ENCODE data around the gene CNBP. TPM values are rescaled to one million over a fixed set of nuclear protein-coding genes. Genes with fewer than 3 reads are reported as not detected.

The CNBP gene
- total and polyA plus RNA-seq, 2 experiments from 2014 or later, result 240 to 373 TPM

DNA sequence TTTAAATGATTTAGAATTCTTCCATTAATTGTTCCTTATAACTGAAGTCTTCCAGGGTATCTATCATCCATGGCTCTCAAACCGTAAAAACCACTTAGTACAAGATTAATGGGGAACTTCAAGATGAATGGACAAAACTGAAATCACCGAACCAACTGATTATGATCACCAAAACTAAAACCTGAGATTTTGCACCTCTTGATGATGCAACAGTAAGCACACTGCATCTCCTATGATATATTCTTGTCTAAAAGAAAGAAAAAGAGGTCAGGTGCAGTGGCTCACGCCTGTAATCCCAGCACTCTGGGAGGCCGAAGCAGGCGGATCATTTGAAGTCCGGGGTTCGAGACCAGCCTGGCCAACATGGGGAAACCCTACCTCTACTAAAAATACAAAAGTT, 19.2 kb downstream of the CNBP start:
- no peaks in the 10 kb centered on the region for H3K9me3 ChIP-seq (ENCODE audit: low read depth)
- H3K9ac ChIP-seq, result no peak overlapping the region
- H3K27me3 ChIP-seq (replicated peaks; ENCODE audit: insufficient read depth), result no peaks in the 10 kb centered on the region
- H3K79me2 ChIP-seq (ENCODE audit: insufficient read depth), result peaks cover 58% of the 10 kb centered on the region
- 74 to 77% methylated on average over 7 of the region's 7 CpGs for WGBS, 2 experiments (ENCODE audit: low coverage in 1 of 2, low lambda C conversion rate in 2 of 2, missing lambda C conversion rate in 2 of 2)
- peaks cover 30% of the 10 kb centered on the region for H3K36me3 ChIP-seq (ENCODE audit: low read depth)
- peaks cover 64% of the 10 kb centered on the region for H3F3A ChIP-seq (ENCODE audit: insufficient read depth)
- no peak overlapping the region for H3K4me3 ChIP-seq
- H3K27ac ChIP-seq, result no peak overlapping the region
- H2AFZ ChIP-seq, result no peak overlapping the region
- H3K4me2 ChIP-seq (ENCODE audit: unreplicated experiment), result no peak overlapping the region
- no peak for DNase-seq
- TF ChIP-seq EZH2phosphoT487 (IDR thresholded peaks at IDR 0.05; ENCODE audit: insufficient read depth, low read depth) (no peak), EZH2 (IDR thresholded peaks at IDR 0.05; ENCODE audit: insufficient read depth, poor library complexity, severe bottlenecking) (no peak)
- H3K4me1 ChIP-seq (ENCODE audit: insufficient read depth), result peaks cover 12% of the 10 kb centered on the region
- H4K20me1 ChIP-seq (ENCODE audit: insufficient read depth), result no peaks in the 10 kb centered on the region
- H3K9me2 ChIP-seq (ENCODE audit: insufficient read depth), result no peaks in the 10 kb centered on the region
- in situ Hi-C loops (cut with MboI), result no loop called here

DNA sequence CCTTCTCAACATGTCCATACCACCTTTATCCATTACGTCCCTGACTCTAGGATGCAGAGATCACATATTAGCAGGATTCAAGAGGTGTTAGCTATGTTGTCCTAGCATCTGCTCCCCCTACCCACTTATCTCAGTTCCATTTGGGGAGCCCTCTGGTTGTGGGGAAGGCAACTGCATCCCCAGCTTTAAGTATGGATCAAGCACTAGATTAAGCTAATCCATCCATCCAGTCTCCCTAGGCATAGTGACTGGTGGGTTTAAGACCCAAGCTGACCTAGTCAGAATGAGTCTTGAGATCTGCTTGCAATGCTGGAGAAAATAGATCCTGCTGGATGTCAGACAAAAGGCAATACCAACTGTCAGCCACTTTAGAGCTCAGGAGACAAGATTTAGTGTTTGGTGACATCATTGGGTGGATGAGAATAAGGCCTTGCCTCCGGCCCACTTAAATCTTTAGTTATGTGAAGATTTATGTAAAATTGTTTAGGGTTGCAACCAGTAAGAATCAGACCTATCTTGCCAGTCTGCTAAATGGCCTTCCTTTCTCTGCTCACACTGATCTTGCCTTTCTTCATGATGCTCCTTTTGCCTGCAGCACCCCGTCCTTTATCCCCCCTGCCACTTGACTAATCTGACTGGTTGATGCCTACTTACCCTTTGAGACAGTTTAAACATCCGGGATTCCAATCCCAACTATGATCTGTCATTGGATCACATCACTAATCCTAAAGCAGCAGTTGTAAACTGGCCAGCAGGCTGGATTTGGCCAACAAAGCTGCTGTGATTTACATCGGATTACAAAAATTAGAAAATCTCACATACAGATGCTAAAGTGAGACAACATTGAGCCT, 20.7 kb downstream of the CNBP start:
- H3K4me1 ChIP-seq (ENCODE audit: insufficient read depth), result peaks cover 18% of the 10 kb centered on the region
- peaks cover 61% of the 10 kb centered on the region for H3K79me2 ChIP-seq (ENCODE audit: insufficient read depth)
- H3K27me3 ChIP-seq (replicated peaks; ENCODE audit: insufficient read depth), result no peaks in the 10 kb centered on the region
- 57 to 62% methylated on average over 5 of the region's 5 CpGs for WGBS, 2 experiments (ENCODE audit: low coverage in 1 of 2, low lambda C conversion rate in 2 of 2, missing lambda C conversion rate in 2 of 2)
- H3K9me3 ChIP-seq (ENCODE audit: low read depth), result no peaks in the 10 kb centered on the region
- peaks cover 22% of the 10 kb centered on the region for H3K36me3 ChIP-seq (ENCODE audit: low read depth)
- TF ChIP-seq EZH2phosphoT487 (IDR thresholded peaks at IDR 0.05; ENCODE audit: insufficient read depth, low read depth) (no peak), EZH2 (IDR thresholded peaks at IDR 0.05; ENCODE audit: insufficient read depth, poor library complexity, severe bottlenecking) (no peak)
- no peaks in the 10 kb centered on the region for H4K20me1 ChIP-seq (ENCODE audit: insufficient read depth)
- H3F3A ChIP-seq (ENCODE audit: insufficient read depth), result peaks cover 60% of the 10 kb centered on the region
- H2AFZ ChIP-seq, result no peak overlapping the region
- in situ Hi-C loops (cut with MboI), result no loop called here
- H3K4me3 ChIP-seq, result peak overlapping the region; percentile 98
- peak; percentile 22 for DNase-seq
- H3K27ac ChIP-seq, result peak overlapping the region; percentile 96; the same call in 1 of the 2 replicates
- H3K9me2 ChIP-seq (ENCODE audit: insufficient read depth), result no peaks in the 10 kb centered on the region
- H3K9ac ChIP-seq, result peak overlapping the region; percentile 92
- no peak overlapping the region for H3K4me2 ChIP-seq (ENCODE audit: unreplicated experiment)

- in situ Hi-C loops (cut with MboI), result no loop called here
These were observed 21.8 kb downstream of the CNBP start for GRCh38 chr3:129161860-129162271.

GRCh38 chr3:129160891-129161859, 22.5 kb downstream of the CNBP start, which contains the start of gene ISY1:
ISY1 (minus strand) TSS chr3:129161063; CDS start chr3:129160975, 88 bp downstream.
- Histone ChIP-seq H3K9me2 (ENCODE audit: insufficient read depth) (no peaks in the 10 kb centered on the region), H2AFZ (peak within 1 kb of the TSS; percentile 92), H3K9me3 (ENCODE audit: low read depth) (no peaks in the 10 kb centered on the region), H3K4me1 (ENCODE audit: insufficient read depth) (peaks cover 18% of the 10 kb centered on the region), H3K27me3 (replicated peaks; ENCODE audit: insufficient read depth) (no peaks in the 10 kb centered on the region), H3K9ac (peak within 1 kb of the TSS; percentile 92), H4K20me1 (ENCODE audit: insufficient read depth) (no peaks in the 10 kb centered on the region), H3K27ac (peak within 1 kb of the TSS; percentile 96), H3K36me3 (ENCODE audit: low read depth) (peaks cover 16% of the 10 kb centered on the region), H3K79me2 (ENCODE audit: insufficient read depth) (peaks cover 47% of the 10 kb centered on the region), H3F3A (ENCODE audit: insufficient read depth) (peaks cover 42% of the 10 kb centered on the region), H3K4me2 (ENCODE audit: unreplicated experiment) (peak within 1 kb of the TSS; percentile 100), H3K4me3 (peak within 1 kb of the TSS; percentile 98)
- in situ Hi-C loops (cut with MboI), result no loop called here
- WGBS, 2 experiments (ENCODE audit: low coverage in 1 of 2, low lambda C conversion rate in 2 of 2, missing lambda C conversion rate in 2 of 2), result 1 to 2% methylated on average over 66 to 67 of the region's 67 CpGs
- no peak for TF ChIP-seq EZH2 (IDR thresholded peaks at IDR 0.05; ENCODE audit: insufficient read depth, poor library complexity, severe bottlenecking)
- no peak for TF ChIP-seq EZH2phosphoT487 (IDR thresholded peaks at IDR 0.05; ENCODE audit: insufficient read depth, low read depth)
- peak; percentile 98 for DNase-seq

More at GRCh38 chr3:129161860-129162271, 21.8 kb downstream of the CNBP start:
- H3K27ac ChIP-seq, result peak overlapping the region; percentile 96
- TF ChIP-seq EZH2phosphoT487 (IDR thresholded peaks at IDR 0.05; ENCODE audit: insufficient read depth, low read depth) (no peak), EZH2 (IDR thresholded peaks at IDR 0.05; ENCODE audit: insufficient read depth, poor library complexity, severe bottlenecking) (no peak)
- H3K4me2 ChIP-seq (ENCODE audit: unreplicated experiment), result peak overlapping the region; percentile 100
- H4K20me1 ChIP-seq (ENCODE audit: insufficient read depth), result no peaks in the 10 kb centered on the region
- H3K9ac ChIP-seq, result peak overlapping the region; percentile 92
- H3K4me3 ChIP-seq, result peak overlapping the region; percentile 98
- peak overlapping the region; percentile 92 for H2AFZ ChIP-seq
- WGBS, 2 experiments (ENCODE audit: low coverage in 1 of 2, low lambda C conversion rate in 2 of 2, missing lambda C conversion rate in 2 of 2), result 0 to 1% methylated on average over 12 of the region's 12 CpGs
- H3F3A ChIP-seq (ENCODE audit: insufficient read depth), result peaks cover 49% of the 10 kb centered on the region
- H3K79me2 ChIP-seq (ENCODE audit: insufficient read depth), result peaks cover 54% of the 10 kb centered on the region
- H3K4me1 ChIP-seq (ENCODE audit: insufficient read depth), result peaks cover 18% of the 10 kb centered on the region
- H3K9me2 ChIP-seq (ENCODE audit: insufficient read depth), result no peaks in the 10 kb centered on the region
- DNase-seq, result peak; percentile 60
- H3K36me3 ChIP-seq (ENCODE audit: low read depth), result peaks cover 16% of the 10 kb centered on the region
- no peaks in the 10 kb centered on the region for H3K9me3 ChIP-seq (ENCODE audit: low read depth)
- H3K27me3 ChIP-seq (replicated peaks; ENCODE audit: insufficient read depth), result no peaks in the 10 kb centered on the region

Data from GM23248 (cell line).